ENCODE data around the gene ERBB2.

The ERBB2 gene

GRCh38 chr17:39742856-39743436 is 43.1 kb downstream of the ERBB2 start:
- TF ChIP-seq CTCF (conservative IDR thresholded peaks at IDR 0.05; ENCODE audit: low read length) (no peak), EZH2phosphoT487 (IDR thresholded peaks at IDR 0.05; ENCODE audit: borderline replicate concordance) (no peak)
- Histone ChIP-seq H2AFZ (ENCODE audit: low read length) (no peak overlapping the region), H3K36me3 (ENCODE audit: insufficient read depth, low read length) (no peaks in the 10 kb centered on the region), H3K9me3 (ENCODE audit: insufficient read depth, low read depth, low read length) (no peaks in the 10 kb centered on the region), H3K9me2 (replicated peaks; ENCODE audit: low read depth, low read length) (no peaks in the 10 kb centered on the region), H3K4me1 (ENCODE audit: insufficient read depth, low read length, poor library complexity, severe bottlenecking) (no peaks in the 10 kb centered on the region), H4K20me1 (ENCODE audit: insufficient read depth, low read length, poor library complexity, severe bottlenecking) (no peaks in the 10 kb centered on the region), H3K4me2 (ENCODE audit: low read depth, low read length, poor library complexity, severe bottlenecking) (no peak overlapping the region), H3K9ac (ENCODE audit: low read depth, low read length, poor library complexity, severe bottlenecking) (no peak overlapping the region), H3K4me3 (ENCODE audit: low read length, poor library complexity, severe bottlenecking) (no peak overlapping the region), H3K79me2 (ENCODE audit: insufficient read depth, low read length) (no peaks in the 10 kb centered on the region), H3F3A (ENCODE audit: low read depth) (no peaks in the 10 kb centered on the region), H3K27me3 (ENCODE audit: insufficient read depth, low read length, poor library complexity, severe bottlenecking) (no peaks in the 10 kb centered on the region)

GRCh38 chr17:39744075-39744835 is 44.4 kb downstream of the ERBB2 start:
- Histone ChIP-seq H3K4me3 (ENCODE audit: low read length, poor library complexity, severe bottlenecking) (no peak overlapping the region), H3K9ac (ENCODE audit: low read depth, low read length, poor library complexity, severe bottlenecking) (no peak overlapping the region), H3K4me1 (ENCODE audit: insufficient read depth, low read length, poor library complexity, severe bottlenecking) (no peaks in the 10 kb centered on the region), H3K27me3 (ENCODE audit: insufficient read depth, low read length, poor library complexity, severe bottlenecking) (no peaks in the 10 kb centered on the region), H3K79me2 (ENCODE audit: insufficient read depth, low read length) (no peaks in the 10 kb centered on the region), H3K9me2 (replicated peaks; ENCODE audit: low read depth, low read length) (no peaks in the 10 kb centered on the region), H3F3A (ENCODE audit: low read depth) (no peaks in the 10 kb centered on the region), H3K36me3 (ENCODE audit: insufficient read depth, low read length) (no peaks in the 10 kb centered on the region), H2AFZ (ENCODE audit: low read length) (no peak overlapping the region), H3K4me2 (ENCODE audit: low read depth, low read length, poor library complexity, severe bottlenecking) (no peak overlapping the region), H4K20me1 (ENCODE audit: insufficient read depth, low read length, poor library complexity, severe bottlenecking) (no peaks in the 10 kb centered on the region), H3K9me3 (ENCODE audit: insufficient read depth, low read depth, low read length) (no peaks in the 10 kb centered on the region)
- no peak for TF ChIP-seq CTCF (conservative IDR thresholded peaks at IDR 0.05; ENCODE audit: low read length)
- no peak for TF ChIP-seq EZH2phosphoT487 (IDR thresholded peaks at IDR 0.05; ENCODE audit: borderline replicate concordance)

GRCh38 chr17:39744836-39745215 is 45.0 kb downstream of the ERBB2 start:
- no peak overlapping the region for H3K9ac ChIP-seq (ENCODE audit: low read depth, low read length, poor library complexity, severe bottlenecking)
- no peaks in the 10 kb centered on the region for H3K79me2 ChIP-seq (ENCODE audit: insufficient read depth, low read length)
- no peaks in the 10 kb centered on the region for H3F3A ChIP-seq (ENCODE audit: low read depth)
- no peaks in the 10 kb centered on the region for H3K9me3 ChIP-seq (ENCODE audit: insufficient read depth, low read depth, low read length)
- H2AFZ ChIP-seq (ENCODE audit: low read length): no peak overlapping the region
- H3K4me1 ChIP-seq (ENCODE audit: insufficient read depth, low read length, poor library complexity, severe bottlenecking): no peaks in the 10 kb centered on the region
- no peak overlapping the region for H3K4me2 ChIP-seq (ENCODE audit: low read depth, low read length, poor library complexity, severe bottlenecking)
- no peaks in the 10 kb centered on the region for H3K9me2 ChIP-seq (replicated peaks; ENCODE audit: low read depth, low read length)
- TF ChIP-seq EZH2phosphoT487 (IDR thresholded peaks at IDR 0.05; ENCODE audit: borderline replicate concordance) (no peak), CTCF (conservative IDR thresholded peaks at IDR 0.05; ENCODE audit: low read length) (no peak)
- no peaks in the 10 kb centered on the region for H4K20me1 ChIP-seq (ENCODE audit: insufficient read depth, low read length, poor library complexity, severe bottlenecking)
- no peak overlapping the region for H3K4me3 ChIP-seq (ENCODE audit: low read length, poor library complexity, severe bottlenecking)
- no peaks in the 10 kb centered on the region for H3K36me3 ChIP-seq (ENCODE audit: insufficient read depth, low read length)
- no peaks in the 10 kb centered on the region for H3K27me3 ChIP-seq (ENCODE audit: insufficient read depth, low read length, poor library complexity, severe bottlenecking)
